Testis (tissue), 3 donors: ENCODE results near the gene CORO7. TPM values are rescaled to one million over a fixed set of nuclear protein-coding genes. Genes with fewer than 3 reads are reported as not detected.
A peak's percentile ranks its signal among the peaks of the same experiment; 100 is the strongest.

Experiments
- DNase-seq: peaks from one replicate; pipeline ENCODE4 v3.0.0-alpha.2; 2019
- H3K27ac ChIP-seq, 2 donors: fragments of 200-600 bp; sonication (generic); one replicate each; pipeline ENCODE4 v1.5.1; 2019
- H3K27me3 ChIP-seq: fragments of 200-600 bp; sonication (generic); one replicate; pipeline ENCODE4 v1.5.1; 2019
- H3K36me3 ChIP-seq: fragments of 200-600 bp; sonication (generic); one replicate; pipeline ENCODE4 v1.5.1; 2017; ENCODE audit warnings: low read depth; ENCODE audit errors: missing control alignments
- H3K4me1 ChIP-seq: fragments of 200-600 bp; sonication (generic); one replicate; pipeline ENCODE4 v1.5.1; 2019
- H3K4me3 ChIP-seq, 2 donors: fragments of 200-600 bp; sonication (generic); one replicate each; pipeline ENCODE4 v1.5.1; 2017 to 2019
- H3K9me3 ChIP-seq: fragments of 200-600 bp; sonication (generic); one replicate; pipeline ENCODE4 v1.5.1; 2017
- CTCF ChIP-seq, 3 experiments: fragments of 450-650 bp in 2 of 3; fragments of 200-600 bp in 1 of 3; sonication (generic) in 1 of 3; IDR thresholded peaks; one replicate each; pipeline ENCODE4 v1.5.1; 2016 to 2019; ENCODE audit warnings: antibody characterized with exemption in 3 of 3, mild to moderate bottlenecking in 2 of 3, moderate library complexity in 1 of 3
- POLR2A ChIP-seq: fragments of 450-650 bp; IDR thresholded peaks from one replicate; pipeline ENCODE4 v1.6.1; 2017; ENCODE audit warnings: antibody characterized with exemption, mild to moderate bottlenecking, moderate library complexity
- WGBS, 2 donors: methylation state at CpG; one replicate each; pipeline ENCODE4 v1.1.5; 2018; 5-methylcytosine and 5-hydroxymethylcytosine counted together
- intact Hi-C: fragments of 100-400 bp; cut with DNase I; formaldehyde crosslinking; loops from one replicate; pipeline ENCODE4 v1.15.1; 2023; ENCODE audit warnings: low total_unique reads
- polyA plus RNA-seq: library from polyadenylated mRNA; stranded (reverse); fragments of 350-450 nt; fragmentation: Illumina TruSeq; extraction: RNeasy Lipid Tissue Mini Kit (QIAGEN cat#74804); gene quantifications from one replicate; pipeline ENCODE4 v1.2.3, GENCODE V29; 2014; ENCODE audit warnings: low read depth, low replicate concordance; ENCODE audit not compliant: insufficient read depth
- total RNA-seq, 2 donors: library from RNA; depleted of rRNA; stranded (reverse); fragments of >200 nt; gene quantifications; one replicate each; pipeline ENCODE4 v1.2.3, GENCODE V29; 2016

The CORO7 gene
- total and polyA plus RNA-seq, 3 donors from 2014 or later, result 71.5 to 147 (median 126) TPM

- Histone ChIP-seq H3K4me3 (no peak overlapping the region), H3K36me3 (no peaks in the 10 kb centered on the region), H3K9me3 (no peaks in the 10 kb centered on the region), H3K4me1 (peaks cover 44% of the 10 kb centered on the region), H3K27ac (no peak overlapping the region), H3K27me3 (no peaks in the 10 kb centered on the region)
- intact Hi-C loops, result no loop called here
- 93 to 96% methylated on average over 4 of the region's 4 CpGs for WGBS, 2 donors
- TF ChIP-seq POLR2A, result no peak
- TF ChIP-seq CTCF (IDR thresholded peaks at IDR 0.05), result no peak
- DNase-seq, result no peak
Measured at GRCh38 chr16:4412854-4413253, 3.5 kb downstream of the CORO7 start.

GRCh38 chr16:4412159-4412558 lies 4.2 kb downstream of the CORO7 start:
- no peaks in the 10 kb centered on the region for H3K27me3 ChIP-seq
- H3K4me3 ChIP-seq, result no peak overlapping the region
- H3K9me3 ChIP-seq, result no peaks in the 10 kb centered on the region
- H3K36me3 ChIP-seq, result no peaks in the 10 kb centered on the region
- intact Hi-C loops, result no loop called here
- H3K27ac ChIP-seq, result peak overlapping the region; percentile 59 to 61
- no peak for TF ChIP-seq CTCF (IDR thresholded peaks at IDR 0.05)
- TF ChIP-seq POLR2A, result no peak
- WGBS, 2 donors, result 72 to 76% methylated on average over 8 of the region's 8 CpGs
- DNase-seq, result no peak
- peaks cover 48% of the 10 kb centered on the region for H3K4me1 ChIP-seq

- Histone ChIP-seq H3K4me1 (peaks cover 48% of the 10 kb centered on the region), H3K27ac (peak overlapping the region; percentile 59 to 61), H3K36me3 (no peaks in the 10 kb centered on the region), H3K27me3 (no peaks in the 10 kb centered on the region), H3K9me3 (no peaks in the 10 kb centered on the region), H3K4me3 (no peak overlapping the region)
- intact Hi-C loops, result no loop called here
- TF ChIP-seq POLR2A, result no peak
- no peak for TF ChIP-seq CTCF (IDR thresholded peaks at IDR 0.05)
- WGBS, 2 donors, result 27 to 44% methylated on average over 10 to 16 of the region's 16 CpGs
- peak; percentile 87 for DNase-seq
Measured at GRCh38 chr16:4411684-4412083, 4.7 kb downstream of the CORO7 start.

GRCh38 chr16:4410335-4411075 lies 5.9 kb downstream of the CORO7 start:
- H3K4me1 ChIP-seq, result peaks cover 48% of the 10 kb centered on the region
- no peaks in the 10 kb centered on the region for H3K36me3 ChIP-seq
- no peak overlapping the region for H3K4me3 ChIP-seq
- no peaks in the 10 kb centered on the region for H3K9me3 ChIP-seq
- TF ChIP-seq POLR2A (no peak), CTCF (IDR thresholded peaks at IDR 0.05) (no peak)
- intact Hi-C loops, result no loop called here
- peak overlapping the region in 1 of 2 donors; percentile 61 for H3K27ac ChIP-seq
- DNase-seq, result peak; percentile 70
- no peaks in the 10 kb centered on the region for H3K27me3 ChIP-seq
- 71 to 73% methylated on average over 15 of the region's 15 CpGs for WGBS, 2 donors
